Ishikawa (cell line): ENCODE data around the gene BEND5.

Experiments used
- CEBPB ChIP-seq: IDR thresholded peaks from 2 replicates; pipeline ENCODE4 v1.6.1; 2012
- CREB1 ChIP-seq: IDR thresholded peaks from 2 replicates; pipeline ENCODE4 v1.6.1; 2012; ENCODE audit warnings: low read depth
- EGR1 ChIP-seq: IDR thresholded peaks from 2 replicates; pipeline ENCODE4 v1.6.1; 2012
- EP300 ChIP-seq: IDR thresholded peaks from 2 replicates; pipeline ENCODE4 v1.6.1; 2012; ENCODE audit warnings: borderline replicate concordance
- FOXM1 ChIP-seq: IDR thresholded peaks from 2 replicates; pipeline ENCODE4 v1.6.1; 2012; ENCODE audit warnings: low read depth, borderline replicate concordance
- NFIC ChIP-seq: IDR thresholded peaks from 2 replicates; pipeline ENCODE4 v1.6.1; 2012
- RAD21 ChIP-seq: IDR thresholded peaks from 2 replicates; pipeline ENCODE4 v1.6.1; 2012; ENCODE audit warnings: low read depth
- TAF1 ChIP-seq: IDR thresholded peaks from 2 replicates; pipeline ENCODE4 v1.6.1; 2012; ENCODE audit warnings: low read depth, mild to moderate bottlenecking
- TCF12 ChIP-seq: IDR thresholded peaks from 2 replicates; pipeline ENCODE4 v1.6.1; 2012; ENCODE audit warnings: low read depth
- TEAD4 ChIP-seq: IDR thresholded peaks from 2 replicates; pipeline ENCODE4 v1.6.1; 2012
- YY1 ChIP-seq: IDR thresholded peaks from 2 replicates; pipeline ENCODE4 v1.6.1; 2012; ENCODE audit warnings: low read depth
- ZBTB7A ChIP-seq: IDR thresholded peaks from 2 replicates; pipeline ENCODE4 v1.6.1; 2012; ENCODE audit warnings: low read depth
- TF ChIP-seq, protein P1 (sequence below): IDR thresholded peaks from 2 replicates; pipeline ENCODE4 v1.6.1; 2012
- TF ChIP-seq, protein P2 (sequence below): IDR thresholded peaks from 2 replicates; pipeline ENCODE4 v1.6.1; 2012
- TF ChIP-seq, protein P3 (sequence below): IDR thresholded peaks from 2 replicates; pipeline ENCODE4 v1.6.1; 2012; ENCODE audit warnings: low read depth, mild to moderate bottlenecking

The BEND5 gene

DNA sequence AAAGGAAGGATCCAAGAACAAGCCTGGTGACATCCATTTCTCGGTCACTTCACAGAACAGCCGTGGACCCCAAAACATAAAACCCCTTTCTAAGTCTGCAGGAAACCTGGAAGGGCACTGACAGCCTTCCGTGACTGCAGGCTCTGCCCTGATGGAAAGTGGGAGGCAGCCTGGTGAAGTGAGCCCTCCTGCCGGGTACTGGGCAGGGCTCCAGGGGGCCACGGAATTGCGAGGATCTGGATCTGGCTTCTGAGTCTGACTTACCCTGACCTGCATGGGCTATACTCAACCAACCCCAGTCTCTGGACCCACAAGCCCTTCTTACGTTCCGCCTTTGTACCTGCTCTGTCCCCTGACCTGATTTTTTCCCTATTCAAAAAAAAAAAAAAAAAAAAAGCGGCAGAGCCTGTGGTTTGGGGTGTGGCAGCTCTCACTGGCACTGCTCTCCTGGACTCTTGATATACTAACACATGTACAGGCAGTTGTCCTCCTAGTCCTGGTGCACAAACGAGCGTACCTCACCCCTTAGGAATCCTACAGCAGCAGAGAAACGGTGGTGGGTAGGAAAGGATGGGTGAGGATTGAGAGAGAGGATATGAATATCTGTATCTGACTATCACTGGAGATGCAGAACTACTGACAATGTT lies 82.9 kb downstream of the BEND5 start:
- TF ChIP-seq, protein P1, sequence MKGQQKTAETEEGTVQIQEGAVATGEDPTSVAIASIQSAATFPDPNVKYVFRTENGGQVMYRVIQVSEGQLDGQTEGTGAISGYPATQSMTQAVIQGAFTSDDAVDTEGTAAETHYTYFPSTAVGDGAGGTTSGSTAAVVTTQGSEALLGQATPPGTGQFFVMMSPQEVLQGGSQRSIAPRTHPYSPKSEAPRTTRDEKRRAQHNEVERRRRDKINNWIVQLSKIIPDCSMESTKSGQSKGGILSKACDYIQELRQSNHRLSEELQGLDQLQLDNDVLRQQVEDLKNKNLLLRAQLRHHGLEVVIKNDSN: no peak
- TF ChIP-seq ZBTB7A: no peak
- no peak for TF ChIP-seq FOXM1
- no peak for TF ChIP-seq TEAD4

DNA sequence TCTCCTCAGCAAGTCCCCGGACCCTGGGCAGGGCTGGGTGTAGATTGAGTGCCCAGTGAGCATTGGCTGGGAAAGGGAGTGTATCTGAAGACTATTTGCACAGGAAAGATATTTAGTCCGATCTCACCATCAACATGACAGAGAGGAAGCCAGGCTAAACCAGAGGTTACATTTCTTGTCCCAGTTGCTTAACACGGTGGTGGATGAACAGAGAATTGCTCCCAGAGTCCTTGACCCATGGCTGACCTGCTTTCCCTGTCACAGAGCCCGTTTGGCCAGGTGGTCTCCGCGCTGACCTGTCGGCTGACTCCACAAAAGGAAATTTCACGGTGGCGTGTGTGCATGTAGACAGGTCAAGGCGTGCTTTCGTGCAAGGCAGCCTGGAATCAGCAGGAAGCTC lies 83.5 kb downstream of the BEND5 start:
- no peak for TF ChIP-seq CREB1
- no peak for TF ChIP-seq YY1
- no peak for TF ChIP-seq CEBPB
- TF ChIP-seq FOXM1: no peak
- TF ChIP-seq, protein P2, sequence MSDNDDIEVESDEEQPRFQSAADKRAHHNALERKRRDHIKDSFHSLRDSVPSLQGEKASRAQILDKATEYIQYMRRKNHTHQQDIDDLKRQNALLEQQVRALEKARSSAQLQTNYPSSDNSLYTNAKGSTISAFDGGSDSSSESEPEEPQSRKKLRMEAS: no peak
- TF ChIP-seq, protein P1: no peak
- TF ChIP-seq, protein P3, sequence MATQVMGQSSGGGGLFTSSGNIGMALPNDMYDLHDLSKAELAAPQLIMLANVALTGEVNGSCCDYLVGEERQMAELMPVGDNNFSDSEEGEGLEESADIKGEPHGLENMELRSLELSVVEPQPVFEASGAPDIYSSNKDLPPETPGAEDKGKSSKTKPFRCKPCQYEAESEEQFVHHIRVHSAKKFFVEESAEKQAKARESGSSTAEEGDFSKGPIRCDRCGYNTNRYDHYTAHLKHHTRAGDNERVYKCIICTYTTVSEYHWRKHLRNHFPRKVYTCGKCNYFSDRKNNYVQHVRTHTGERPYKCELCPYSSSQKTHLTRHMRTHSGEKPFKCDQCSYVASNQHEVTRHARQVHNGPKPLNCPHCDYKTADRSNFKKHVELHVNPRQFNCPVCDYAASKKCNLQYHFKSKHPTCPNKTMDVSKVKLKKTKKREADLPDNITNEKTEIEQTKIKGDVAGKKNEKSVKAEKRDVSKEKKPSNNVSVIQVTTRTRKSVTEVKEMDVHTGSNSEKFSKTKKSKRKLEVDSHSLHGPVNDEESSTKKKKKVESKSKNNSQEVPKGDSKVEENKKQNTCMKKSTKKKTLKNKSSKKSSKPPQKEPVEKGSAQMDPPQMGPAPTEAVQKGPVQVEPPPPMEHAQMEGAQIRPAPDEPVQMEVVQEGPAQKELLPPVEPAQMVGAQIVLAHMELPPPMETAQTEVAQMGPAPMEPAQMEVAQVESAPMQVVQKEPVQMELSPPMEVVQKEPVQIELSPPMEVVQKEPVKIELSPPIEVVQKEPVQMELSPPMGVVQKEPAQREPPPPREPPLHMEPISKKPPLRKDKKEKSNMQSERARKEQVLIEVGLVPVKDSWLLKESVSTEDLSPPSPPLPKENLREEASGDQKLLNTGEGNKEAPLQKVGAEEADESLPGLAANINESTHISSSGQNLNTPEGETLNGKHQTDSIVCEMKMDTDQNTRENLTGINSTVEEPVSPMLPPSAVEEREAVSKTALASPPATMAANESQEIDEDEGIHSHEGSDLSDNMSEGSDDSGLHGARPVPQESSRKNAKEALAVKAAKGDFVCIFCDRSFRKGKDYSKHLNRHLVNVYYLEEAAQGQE: no peak
- TF ChIP-seq ZBTB7A: no peak
- TF ChIP-seq EP300: no peak
- TF ChIP-seq NFIC: no peak
- TF ChIP-seq TAF1: no peak
- TF ChIP-seq TCF12: no peak
- no peak for TF ChIP-seq RAD21
- no peak for TF ChIP-seq EGR1
- no peak for TF ChIP-seq TEAD4

DNA sequence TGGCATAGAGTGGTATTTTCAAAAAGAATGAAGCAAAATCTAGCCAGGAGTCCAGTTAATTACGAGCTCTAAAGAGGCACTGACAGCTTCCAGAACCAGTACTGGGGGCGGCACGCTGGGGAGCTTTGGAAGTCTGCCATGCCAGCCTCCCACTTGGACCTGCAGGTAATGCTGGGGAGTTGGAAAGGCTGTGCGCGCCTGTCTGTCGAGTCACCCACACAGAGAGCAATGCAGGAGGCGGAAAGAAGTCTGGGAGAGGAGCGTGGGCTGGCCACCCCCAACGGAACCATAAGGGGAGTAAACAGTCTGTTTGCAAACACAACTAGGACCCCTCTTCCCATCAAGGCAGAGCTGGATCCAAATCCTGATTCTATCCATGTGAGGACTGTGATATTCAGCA lies 84.5 kb downstream of the BEND5 start:
- TF ChIP-seq CEBPB: no peak
- TF ChIP-seq, protein P3: no peak

DNA sequence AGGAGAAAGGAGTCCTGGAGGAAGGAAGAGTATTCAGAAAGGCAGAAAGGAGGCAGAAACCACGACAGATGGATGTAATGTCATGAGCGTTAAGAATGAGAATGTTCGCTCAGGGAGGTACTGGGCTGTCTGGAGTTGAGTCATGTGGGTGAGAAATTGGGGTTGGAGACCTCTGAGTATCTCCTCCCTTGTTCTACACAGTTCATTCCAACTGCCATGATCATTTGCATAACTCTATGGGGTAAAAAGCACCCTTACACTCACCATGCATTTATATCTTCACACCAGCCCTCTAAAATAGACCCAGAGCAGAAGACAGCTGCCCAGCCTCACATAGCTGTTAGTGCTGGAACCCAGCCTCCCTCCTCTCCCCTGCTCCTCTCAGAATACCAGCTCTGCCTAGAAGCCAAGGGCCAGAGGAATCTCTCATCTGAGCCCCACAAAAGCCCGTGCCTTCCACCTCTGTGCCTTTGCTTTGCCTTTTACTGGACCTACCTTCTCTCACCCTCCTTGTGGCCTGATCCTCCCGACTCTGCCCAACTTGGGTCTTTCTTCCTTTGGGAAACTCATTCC lies 85.2 kb downstream of the BEND5 start:
- no peak for TF ChIP-seq CEBPB
- TF ChIP-seq, protein P1: no peak
- TF ChIP-seq, protein P3: no peak
- no peak for TF ChIP-seq YY1
- no peak for TF ChIP-seq CREB1
- TF ChIP-seq ZBTB7A: no peak
- no peak for TF ChIP-seq FOXM1
- TF ChIP-seq TAF1: no peak
- TF ChIP-seq EP300: no peak
- TF ChIP-seq, protein P2: no peak
- no peak for TF ChIP-seq NFIC
- no peak for TF ChIP-seq TEAD4
- no peak for TF ChIP-seq RAD21
- TF ChIP-seq TCF12: no peak
- TF ChIP-seq EGR1: no peak
